ENCODE measurements around the gene SYNGR3.
A peak's percentile ranks its signal among the peaks of the same experiment; 100 is the strongest.

The SYNGR3 gene

GRCh38 chr16:1983544-1984346, 6.0 kb upstream of the SYNGR3 start, which contains the start of gene GFER:
TSS of gene GFER (plus strand) at chr16:1984193. CDS start at chr16:1984219, 26 bp downstream.
- DNase-seq (ENCODE audit: extremely low read depth, insufficient read length), result peak; percentile 91
- peak within 1 kb of the TSS; percentile 90 for H3K4me3 ChIP-seq (replicated peaks; ENCODE audit: low read depth, low read length)
- H3K36me3 ChIP-seq (ENCODE audit: control insufficient read depth, insufficient read depth, low read length), result peaks cover 11% of the 10 kb centered on the region
- no peaks in the 10 kb centered on the region; the same call in 1 of the 2 replicates for H3K27me3 ChIP-seq (replicated peaks; ENCODE audit: control insufficient read depth, insufficient read depth, low read length)
- TF ChIP-seq, protein P1, sequence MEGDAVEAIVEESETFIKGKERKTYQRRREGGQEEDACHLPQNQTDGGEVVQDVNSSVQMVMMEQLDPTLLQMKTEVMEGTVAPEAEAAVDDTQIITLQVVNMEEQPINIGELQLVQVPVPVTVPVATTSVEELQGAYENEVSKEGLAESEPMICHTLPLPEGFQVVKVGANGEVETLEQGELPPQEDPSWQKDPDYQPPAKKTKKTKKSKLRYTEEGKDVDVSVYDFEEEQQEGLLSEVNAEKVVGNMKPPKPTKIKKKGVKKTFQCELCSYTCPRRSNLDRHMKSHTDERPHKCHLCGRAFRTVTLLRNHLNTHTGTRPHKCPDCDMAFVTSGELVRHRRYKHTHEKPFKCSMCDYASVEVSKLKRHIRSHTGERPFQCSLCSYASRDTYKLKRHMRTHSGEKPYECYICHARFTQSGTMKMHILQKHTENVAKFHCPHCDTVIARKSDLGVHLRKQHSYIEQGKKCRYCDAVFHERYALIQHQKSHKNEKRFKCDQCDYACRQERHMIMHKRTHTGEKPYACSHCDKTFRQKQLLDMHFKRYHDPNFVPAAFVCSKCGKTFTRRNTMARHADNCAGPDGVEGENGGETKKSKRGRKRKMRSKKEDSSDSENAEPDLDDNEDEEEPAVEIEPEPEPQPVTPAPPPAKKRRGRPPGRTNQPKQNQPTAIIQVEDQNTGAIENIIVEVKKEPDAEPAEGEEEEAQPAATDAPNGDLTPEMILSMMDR (IDR thresholded peaks at IDR 0.05; ENCODE audit: insufficient read depth, low read length, poor library complexity, severe bottlenecking), result peak; percentile 40

- H3K27me3 ChIP-seq (replicated peaks; ENCODE audit: control insufficient read depth, insufficient read depth, low read length), result no peaks in the 10 kb centered on the region; the same call in 1 of the 2 replicates
- H3K4me3 ChIP-seq (replicated peaks; ENCODE audit: low read depth, low read length), result peak overlapping the region; percentile 90
- no peak for DNase-seq (ENCODE audit: extremely low read depth, insufficient read length)
- TF ChIP-seq, protein P1 (IDR thresholded peaks at IDR 0.05; ENCODE audit: insufficient read depth, low read length, poor library complexity, severe bottlenecking), result no peak
- H3K36me3 ChIP-seq (ENCODE audit: control insufficient read depth, insufficient read depth, low read length), result peaks cover 11% of the 10 kb centered on the region
These were observed 5.2 kb upstream of the SYNGR3 start for GRCh38 chr16:1984347-1985225.

GRCh38 chr16:1985466-1986150, 4.2 kb upstream of the SYNGR3 start:
- TF ChIP-seq, protein P1 (IDR thresholded peaks at IDR 0.05; ENCODE audit: insufficient read depth, low read length, poor library complexity, severe bottlenecking), result no peak
- H3K36me3 ChIP-seq (ENCODE audit: control insufficient read depth, insufficient read depth, low read length), result peaks cover 11% of the 10 kb centered on the region

GRCh38 chr16:1987198-1987597, 2.6 kb upstream of the SYNGR3 start:
- no peak for DNase-seq (ENCODE audit: extremely low read depth, insufficient read length)
- Histone ChIP-seq H3K4me3 (replicated peaks; ENCODE audit: low read depth, low read length) (no peak overlapping the region), H3K27me3 (replicated peaks; ENCODE audit: control insufficient read depth, insufficient read depth, low read length) (no peaks in the 10 kb centered on the region; the same call in 1 of the 2 replicates), H3K36me3 (ENCODE audit: control insufficient read depth, insufficient read depth, low read length) (peaks cover 11% of the 10 kb centered on the region)
- TF ChIP-seq, protein P1 (IDR thresholded peaks at IDR 0.05; ENCODE audit: insufficient read depth, low read length, poor library complexity, severe bottlenecking), result no peak

More at GRCh38 chr16:1985466-1986150, 4.2 kb upstream of the SYNGR3 start:
- Histone ChIP-seq H3K27me3 (replicated peaks; ENCODE audit: control insufficient read depth, insufficient read depth, low read length) (no peaks in the 10 kb centered on the region; the same call in 1 of the 2 replicates), H3K4me3 (replicated peaks; ENCODE audit: low read depth, low read length) (peak overlapping the region; percentile 90)
- DNase-seq (ENCODE audit: extremely low read depth, insufficient read length), result no peak

- no peaks in the 10 kb centered on the region for H3K27me3 ChIP-seq (replicated peaks; ENCODE audit: control insufficient read depth, insufficient read depth, low read length)
- H3K36me3 ChIP-seq (ENCODE audit: control insufficient read depth, insufficient read depth, low read length), result peaks cover 11% of the 10 kb centered on the region
- TF ChIP-seq, protein P1 (IDR thresholded peaks at IDR 0.05; ENCODE audit: insufficient read depth, low read length, poor library complexity, severe bottlenecking), result no peak
- peak overlapping the region; percentile 61 for H3K4me3 ChIP-seq (replicated peaks; ENCODE audit: low read depth, low read length)
- no peak for DNase-seq (ENCODE audit: extremely low read depth, insufficient read length)
These were observed 256 bp downstream of the SYNGR3 start for GRCh38 chr16:1990101-1990350.

Data from GM06990 (cell line).